Ovary (tissue), 9 donors: ENCODE data around the gene COL8A1. TPM values are rescaled to one million over a fixed set of nuclear protein-coding genes. Genes with fewer than 3 reads are reported as not detected.

ENCODE experiments used
- DNase-seq, 5 donors: peaks; one replicate each; pipeline ENCODE4 v3.0.0-alpha.2; 2019 to 2020
- H3K27ac ChIP-seq, 2 donors: fragments of 200-600 bp; one replicate each; pipeline versions ENCODE4 v1.5.1 to v1.8.0; 2019 to 2022
- H3K27me3 ChIP-seq: fragments of 200-600 bp; one replicate; pipeline ENCODE4 v1.8.0; 2022
- H3K36me3 ChIP-seq: fragments of 200-600 bp; sonication (generic); one replicate; pipeline ENCODE4 v1.5.1; 2019
- H3K4me1 ChIP-seq: one replicate; pipeline ENCODE4 v1.8.1; 2013; ENCODE audit warnings: mild to moderate bottlenecking, moderate library complexity; ENCODE audit not compliant: insufficient read depth
- H3K4me3 ChIP-seq: fragments of 200-600 bp; sonication (generic); one replicate; pipeline ENCODE4 v1.5.1; 2017
- H3K9me3 ChIP-seq, 2 donors: fragments of 200-600 bp in 1 of 2; sonication (generic) in 1 of 2; one replicate each; pipeline versions ENCODE4 v1.5.1 to v1.8.1; 2013 to 2019; ENCODE audit warnings: mild to moderate bottlenecking in 1 of 2, moderate library complexity in 1 of 2
- EP300 ChIP-seq: sonication (generic); formaldehyde crosslinking; IDR thresholded peaks from one replicate; pipeline ENCODE4 v1.6.1; 2017; ENCODE audit warnings: antibody characterized with exemption
- POLR2A ChIP-seq: fragments of 450-650 bp; IDR thresholded peaks from one replicate; pipeline ENCODE4 v1.6.1; 2017; ENCODE audit warnings: antibody characterized with exemption, mild to moderate bottlenecking, moderate library complexity
- WGBS, 3 donors: extraction: QIAGEN DNeasy Blood & Tissue Kit in 1 of 3; methylation state at CpG; one replicate each; pipeline versions ENCODE4 v1.1.5 to v1.1.7; 2013 to 2017; 5-methylcytosine and 5-hydroxymethylcytosine counted together
- intact Hi-C, 4 donors: fragments of 100-400 bp; cut with DNase I; formaldehyde crosslinking; loops; one replicate each; pipeline versions ENCODE4 v1.11.0 to v1.15.1; 2022 to 2023
- polyA plus RNA-seq, 2 donors: library from polyadenylated mRNA; stranded (reverse); fragments of 200-250 nt in 1 of 2; fragments of 350-450 nt in 1 of 2; fragmentation: Illumina TruSeq in 1 of 2; extraction: RNeasy Lipid Tissue Mini Kit (QIAGEN cat#74804) in 1 of 2; gene quantifications; one replicate each; pipeline ENCODE4 v1.2.3, GENCODE V29; 2013 to 2014
- total RNA-seq, 7 donors: library from RNA; depleted of rRNA in 2 of 7; stranded (reverse); fragments of >200 nt in 2 of 7; fragmentation: NEBNext Ultra II Directional in 3 of 7; extraction: Animal tissue kit (Norgen Biotek cat#: 25700) in 3 of 7; gene quantifications; one replicate each; pipeline versions ENCODE4 v1.1.0 to v1.2.4, GENCODE V29; 2016 to 2023
- TF ChIP-seq, protein P1 (sequence below), 3 donors: fragments of 450-650 bp in 2 of 3; fragments of 200-600 bp in 1 of 3; IDR thresholded peaks; one replicate each; pipeline versions ENCODE4 v1.5.1 to v1.8.0; 2016 to 2022; ENCODE audit warnings: antibody characterized with exemption in 3 of 3, mild to moderate bottlenecking in 1 of 3
- donor health status: DM: no; HTN: no; CAD: no; lungs with moderate emphysema.
- donor health status: DM: no; HTN: no; CAD: no.
- donor health status: Bipolar disorder and iron deficiency.
- donor health status: DM: yes; HTN: yes; CAD: no.
- donor health status: DM: no; HTN: no; CAD: no.
- donor health status: DM: yes; HTN: yes; CAD: no.

Gene COL8A1
- total and polyA plus RNA-seq, 9 donors, result 2.0 to 37.2 (median 11.9) TPM

GRCh38 chr3:99799422-99799821 lies 161.0 kb downstream of the COL8A1 start:
- TF ChIP-seq EP300 (no peak), POLR2A (no peak)
- TF ChIP-seq, protein P1, sequence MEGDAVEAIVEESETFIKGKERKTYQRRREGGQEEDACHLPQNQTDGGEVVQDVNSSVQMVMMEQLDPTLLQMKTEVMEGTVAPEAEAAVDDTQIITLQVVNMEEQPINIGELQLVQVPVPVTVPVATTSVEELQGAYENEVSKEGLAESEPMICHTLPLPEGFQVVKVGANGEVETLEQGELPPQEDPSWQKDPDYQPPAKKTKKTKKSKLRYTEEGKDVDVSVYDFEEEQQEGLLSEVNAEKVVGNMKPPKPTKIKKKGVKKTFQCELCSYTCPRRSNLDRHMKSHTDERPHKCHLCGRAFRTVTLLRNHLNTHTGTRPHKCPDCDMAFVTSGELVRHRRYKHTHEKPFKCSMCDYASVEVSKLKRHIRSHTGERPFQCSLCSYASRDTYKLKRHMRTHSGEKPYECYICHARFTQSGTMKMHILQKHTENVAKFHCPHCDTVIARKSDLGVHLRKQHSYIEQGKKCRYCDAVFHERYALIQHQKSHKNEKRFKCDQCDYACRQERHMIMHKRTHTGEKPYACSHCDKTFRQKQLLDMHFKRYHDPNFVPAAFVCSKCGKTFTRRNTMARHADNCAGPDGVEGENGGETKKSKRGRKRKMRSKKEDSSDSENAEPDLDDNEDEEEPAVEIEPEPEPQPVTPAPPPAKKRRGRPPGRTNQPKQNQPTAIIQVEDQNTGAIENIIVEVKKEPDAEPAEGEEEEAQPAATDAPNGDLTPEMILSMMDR (IDR thresholded peaks at IDR 0.05), result no peak
- WGBS, 3 donors, result 86 to 93% (median 89%) methylated on average over 4 of the region's 4 CpGs

GRCh38 chr3:99803297-99803696 lies 164.9 kb downstream of the COL8A1 start:
- Histone ChIP-seq H3K27me3 (no peaks in the 10 kb centered on the region), H3K27ac (no peak overlapping the region), H3K4me3 (no peak overlapping the region), H3K9me3 (peaks cover 0 to 3% of the 10 kb centered on the region in 2 donors), H3K4me1 (no peaks in the 10 kb centered on the region), H3K36me3 (no peaks in the 10 kb centered on the region)
- intact Hi-C loops, result no loop called here
- no peak for DNase-seq
- WGBS, 3 donors, result 79 to 88% (median 82%) methylated on average over 1 of the region's 1 CpG
- TF ChIP-seq EP300, result no peak
- no peak for TF ChIP-seq POLR2A
- TF ChIP-seq, protein P1 (IDR thresholded peaks at IDR 0.05), result no peak

More at GRCh38 chr3:99799422-99799821, 161.0 kb downstream of the COL8A1 start:
- H3K36me3 ChIP-seq, result no peaks in the 10 kb centered on the region
- H3K4me1 ChIP-seq, result no peaks in the 10 kb centered on the region
- no peaks in the 10 kb centered on the region for H3K27me3 ChIP-seq
- no peak overlapping the region for H3K27ac ChIP-seq
- no peaks in the 10 kb centered on the region for H3K9me3 ChIP-seq
- DNase-seq, result no peak
- intact Hi-C loops, result no loop called here
- H3K4me3 ChIP-seq, result no peak overlapping the region

GRCh38 chr3:99805160-99805559 lies 166.8 kb downstream of the COL8A1 start:
- H3K4me1 ChIP-seq, result no peaks in the 10 kb centered on the region
- no peak overlapping the region for H3K4me3 ChIP-seq
- 94 to 100% (median 98%) methylated on average over 2 of the region's 2 CpGs for WGBS, 3 donors
- TF ChIP-seq, protein P1 (IDR thresholded peaks at IDR 0.05), result no peak
- TF ChIP-seq POLR2A (no peak), EP300 (no peak)
- intact Hi-C loops, result no loop called here
- H3K27me3 ChIP-seq, result no peaks in the 10 kb centered on the region
- no peaks in the 10 kb centered on the region for H3K36me3 ChIP-seq
- DNase-seq, result no peak
- H3K9me3 ChIP-seq, result peaks cover 0 to 3% of the 10 kb centered on the region in 2 donors
- H3K27ac ChIP-seq, result no peak overlapping the region

GRCh38 chr3:99808163-99808794 lies 169.9 kb downstream of the COL8A1 start:
- no peak overlapping the region for H3K4me3 ChIP-seq
- peaks cover 0 to 3% of the 10 kb centered on the region in 2 donors for H3K9me3 ChIP-seq
- no peaks in the 10 kb centered on the region for H3K36me3 ChIP-seq
- intact Hi-C loops, result no loop called here
- DNase-seq, result peak in 1 of 5 donors; percentile 41
- TF ChIP-seq EP300, result no peak
- TF ChIP-seq, protein P1 (IDR thresholded peaks at IDR 0.05), result peak in 1 of 3 donors; percentile 31
- WGBS, 3 donors, result 43 to 47% (median 46%) methylated on average over 4 of the region's 4 CpGs
- no peaks in the 10 kb centered on the region for H3K27me3 ChIP-seq
- no peak overlapping the region for H3K27ac ChIP-seq
- no peaks in the 10 kb centered on the region for H3K4me1 ChIP-seq
